Mesenteric fat pad (tissue), 1 donor: ENCODE results near the gene LSAMP. TPM values are rescaled to one million over a fixed set of nuclear protein-coding genes. Genes with fewer than 3 reads are reported as not detected.

ENCODE experiments used
- DNase-seq: peaks from one replicate; pipeline ENCODE4 v3.0.0-alpha.2; 2020; ENCODE audit warnings: low spot score
- total RNA-seq: library from RNA; stranded (reverse); fragmentation: NEBNext Ultra II Directional; extraction: Animal tissue kit (Norgen Biotek cat#: 25700); gene quantifications from one replicate; pipeline ENCODE4 v1.2.1, GENCODE V29; 2021
- donor health status: DM: yes; HTN: yes; CAD: no.

The LSAMP gene
- total RNA-seq, 1 donor from 2014 or later: 1.7 TPM

DNA sequence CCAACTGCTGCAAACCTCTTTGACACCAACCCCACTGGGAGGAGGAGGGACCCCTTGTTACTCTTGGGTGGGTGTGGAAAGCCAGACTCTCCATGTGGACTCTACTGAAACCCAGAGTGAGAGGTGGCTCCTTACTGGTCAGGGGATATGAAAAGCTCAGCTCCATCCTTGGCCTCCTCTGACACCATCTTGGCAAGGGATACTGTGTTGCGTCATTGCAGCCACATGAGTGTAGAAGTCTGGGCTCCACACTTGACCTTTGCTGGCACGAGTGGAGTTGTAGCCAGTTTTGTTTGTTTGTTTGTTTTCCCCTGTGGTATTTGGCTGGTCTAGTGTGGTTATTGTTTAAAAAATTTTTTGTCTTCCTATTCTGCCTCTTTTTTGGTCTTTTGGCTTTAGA lies 532.9 kb downstream of the LSAMP start:
- no peak for DNase-seq

- no peak for DNase-seq
Observed at GRCh38 chr3:115905871-115906270, 539.4 kb downstream of the LSAMP start.

- DNase-seq: no peak
Observed at GRCh38 chr3:115903843-115904242, 541.4 kb downstream of the LSAMP start.

DNA sequence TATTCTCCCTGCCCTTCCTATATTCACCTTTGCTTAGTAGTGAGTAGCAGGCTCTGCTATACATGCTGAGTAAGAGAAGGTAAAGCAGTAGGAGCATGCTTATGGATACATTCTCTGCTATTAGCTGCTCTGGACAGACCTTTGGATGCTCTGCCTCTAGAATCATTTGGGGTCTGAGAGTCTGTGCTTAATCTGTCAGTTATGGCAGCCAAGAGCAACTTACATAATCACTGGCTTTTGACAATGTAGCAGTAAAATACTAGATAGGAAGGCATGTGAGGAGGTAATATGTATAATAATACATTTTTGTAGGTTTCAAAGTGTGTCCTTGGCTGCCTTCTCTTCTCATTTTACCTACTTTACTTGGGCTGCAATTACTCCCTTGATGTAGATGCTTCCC lies 544.3 kb downstream of the LSAMP start:
- DNase-seq: no peak

DNA sequence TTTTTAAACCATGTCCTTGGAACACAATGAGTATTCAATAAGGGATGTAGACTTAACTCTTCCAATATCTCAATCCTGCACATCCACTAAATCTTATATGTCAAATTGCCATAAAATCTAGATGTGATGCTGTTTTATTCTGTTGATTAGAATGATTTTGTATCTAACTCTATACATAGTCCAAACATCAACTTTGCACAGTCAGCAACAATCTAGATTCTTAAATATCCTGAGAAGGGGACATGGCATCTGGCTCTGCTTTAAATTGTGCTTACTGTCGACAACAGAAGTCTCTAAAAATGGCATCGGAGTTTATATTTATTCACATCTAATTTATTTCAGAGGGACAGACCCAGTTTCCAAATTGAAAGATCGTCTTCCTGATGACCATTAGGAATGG lies 545.8 kb downstream of the LSAMP start:
- DNase-seq: no peak

DNA sequence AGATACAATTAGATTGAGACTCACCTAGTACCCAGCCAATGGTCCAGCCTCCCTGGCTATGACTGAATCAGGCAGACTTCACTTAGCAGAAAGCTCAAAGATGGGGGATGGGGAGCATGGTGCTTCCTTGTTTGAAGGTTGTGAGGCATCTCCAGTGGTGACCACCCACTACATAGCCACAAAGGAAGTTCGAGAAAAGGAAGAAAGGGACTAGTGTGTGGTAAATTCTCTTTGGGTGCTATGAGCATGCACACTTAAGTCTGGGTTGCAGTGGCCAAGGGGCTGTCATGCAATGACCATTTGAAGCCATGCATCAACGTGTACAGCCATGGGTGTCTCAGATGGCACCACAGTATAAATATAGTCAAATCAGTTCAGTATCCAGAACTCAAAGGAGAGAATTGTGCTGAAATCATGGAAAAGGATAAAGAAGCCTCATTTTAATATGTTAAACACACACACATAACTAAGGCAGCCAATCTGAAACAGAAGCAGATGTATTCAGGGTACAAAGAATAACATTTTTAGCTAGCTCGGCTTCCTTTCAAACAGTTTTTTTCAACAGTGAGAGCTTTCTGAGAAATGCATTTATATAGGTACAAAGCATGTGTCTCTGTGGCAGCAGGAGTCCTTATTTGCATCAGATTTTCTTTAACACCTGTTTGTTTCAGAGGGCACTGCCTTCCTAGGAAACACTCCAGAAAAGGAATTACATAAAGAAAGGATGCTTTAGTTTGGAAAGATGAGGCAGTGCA lies 546.5 kb downstream of the LSAMP start:
- DNase-seq: no peak

DNA sequence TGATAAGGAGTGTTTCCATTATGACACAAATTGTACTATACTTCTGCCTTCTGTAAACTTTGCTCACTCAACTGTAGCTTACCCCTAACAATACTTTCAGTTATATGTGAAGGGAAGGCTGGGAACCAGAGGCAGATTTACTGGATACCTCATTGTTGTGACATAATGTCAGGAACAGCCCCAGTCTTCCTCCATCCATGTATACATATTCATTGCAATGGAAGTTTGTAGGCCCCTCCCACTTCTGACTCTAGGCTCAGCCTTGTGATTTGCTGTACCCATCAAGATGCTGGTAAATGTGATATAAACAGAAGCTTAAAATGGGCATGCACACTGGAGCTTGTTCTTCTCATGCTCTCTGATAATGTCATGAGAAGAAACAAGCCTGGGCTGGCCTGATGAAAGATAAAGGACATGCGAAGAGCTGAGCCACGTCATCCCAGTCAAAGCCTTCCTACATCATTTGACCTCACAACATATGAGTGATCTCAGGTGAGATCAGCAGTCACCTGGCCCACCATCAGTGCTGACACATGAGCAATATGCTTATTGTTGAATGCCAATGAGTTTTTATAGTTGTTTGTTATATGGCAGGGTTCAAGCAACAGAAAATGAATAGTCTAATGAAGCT lies 554.2 kb downstream of the LSAMP start:
- no peak for DNase-seq

DNA sequence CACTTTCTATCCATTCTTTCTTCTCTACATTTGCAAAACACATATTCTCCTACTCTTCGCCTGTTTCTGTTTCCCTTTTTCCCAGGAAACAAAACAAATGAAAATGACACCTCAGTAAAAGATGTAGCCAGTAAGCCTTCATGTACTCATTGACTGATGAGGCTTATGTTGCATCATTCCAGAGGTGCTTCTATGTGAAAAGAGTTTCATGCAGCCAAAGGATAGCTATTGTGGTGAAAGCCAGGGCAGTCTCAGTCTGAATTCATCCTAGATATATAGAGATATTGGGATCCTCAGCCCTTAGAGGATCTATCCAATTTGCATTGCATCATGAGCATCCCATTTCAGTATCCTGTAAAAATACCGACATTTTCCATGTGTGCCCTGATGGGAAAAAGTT lies 554.7 kb downstream of the LSAMP start:
- DNase-seq: no peak

DNA sequence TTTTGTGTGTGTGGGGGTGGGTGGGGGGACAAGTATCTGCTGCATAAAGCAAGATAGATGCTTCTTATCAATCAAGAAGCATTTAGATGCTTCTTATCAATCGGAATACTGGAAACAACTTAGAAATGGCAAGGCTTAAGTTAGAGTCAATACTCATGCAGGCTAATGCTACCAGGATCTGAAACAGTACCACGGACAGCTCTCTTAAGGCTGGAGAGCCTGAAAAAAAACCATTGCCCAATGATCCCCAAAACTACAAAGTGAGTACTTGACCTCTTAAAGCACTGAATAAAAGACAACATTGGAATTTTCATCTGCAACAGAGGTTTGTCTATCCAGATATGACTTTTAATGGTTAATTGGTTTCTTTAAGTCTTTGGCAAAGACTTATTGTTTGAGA lies 559.7 kb downstream of the LSAMP start:
- DNase-seq: no peak

- no peak for DNase-seq
Observed at GRCh38 chr3:115877615-115877899, 567.7 kb downstream of the LSAMP start.

DNA sequence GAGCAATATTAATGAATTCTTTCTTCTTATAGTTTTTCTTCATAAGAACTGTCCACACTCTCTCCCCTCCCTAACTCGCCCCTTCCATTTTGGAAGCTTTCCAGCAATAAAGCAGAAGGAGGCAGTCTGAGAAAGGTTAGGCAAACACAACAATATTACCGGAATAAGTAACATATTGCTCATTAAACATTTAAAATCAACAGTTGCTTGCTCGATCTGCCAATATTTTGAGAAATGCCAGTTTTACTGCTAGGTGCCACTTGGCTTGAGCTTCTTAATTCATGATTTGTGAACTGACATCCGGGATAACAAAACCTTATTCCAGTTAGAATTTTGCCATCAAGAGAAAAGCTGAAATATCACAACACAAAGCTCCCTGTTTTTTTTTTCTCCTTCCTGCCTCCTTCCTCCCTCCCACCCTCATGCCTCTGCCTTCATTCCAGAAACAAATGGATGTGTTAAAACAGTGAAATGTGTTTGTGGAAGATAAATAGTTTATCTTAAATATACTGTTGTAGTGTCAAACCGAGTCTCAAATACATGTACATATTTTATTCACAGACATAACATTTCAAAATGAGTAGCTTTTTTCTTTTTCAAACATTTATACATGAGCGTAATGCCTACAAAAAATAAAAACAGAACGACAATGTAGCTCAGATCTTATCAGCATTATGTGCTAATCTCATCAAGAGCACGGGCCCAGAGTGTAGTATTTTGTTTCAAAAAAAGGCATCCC lies 568.2 kb downstream of the LSAMP start:
- no peak for DNase-seq

- DNase-seq: no peak
Observed at GRCh38 chr3:115875460-115875859, 569.8 kb downstream of the LSAMP start.

- no peak for DNase-seq
Observed at GRCh38 chr3:115871735-115872134, 573.6 kb downstream of the LSAMP start.

DNA sequence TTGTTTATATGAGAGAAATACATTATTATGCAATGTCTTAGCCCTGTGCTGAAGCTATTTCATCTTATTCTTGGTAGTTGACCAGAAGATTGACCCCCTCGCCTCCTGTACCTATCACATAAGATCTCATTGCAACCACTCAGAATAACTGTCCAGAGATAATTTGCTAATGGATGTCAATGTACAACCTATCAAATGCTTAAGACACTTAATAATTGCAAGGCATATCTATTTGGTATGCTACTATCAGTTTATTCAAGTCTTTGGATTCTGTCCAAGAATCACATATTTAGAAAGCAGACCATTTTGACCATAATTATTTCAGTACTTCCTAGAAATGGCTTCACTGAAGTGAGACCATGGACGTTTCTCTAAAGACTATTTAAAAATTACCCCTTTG lies 580.4 kb downstream of the LSAMP start:
- no peak for DNase-seq

- no peak for DNase-seq
Observed at GRCh38 chr3:115862849-115863248, 582.4 kb downstream of the LSAMP start.

GRCh38 chr3:115862099-115862498 lies 583.2 kb downstream of the LSAMP start:
- no peak for DNase-seq

DNA sequence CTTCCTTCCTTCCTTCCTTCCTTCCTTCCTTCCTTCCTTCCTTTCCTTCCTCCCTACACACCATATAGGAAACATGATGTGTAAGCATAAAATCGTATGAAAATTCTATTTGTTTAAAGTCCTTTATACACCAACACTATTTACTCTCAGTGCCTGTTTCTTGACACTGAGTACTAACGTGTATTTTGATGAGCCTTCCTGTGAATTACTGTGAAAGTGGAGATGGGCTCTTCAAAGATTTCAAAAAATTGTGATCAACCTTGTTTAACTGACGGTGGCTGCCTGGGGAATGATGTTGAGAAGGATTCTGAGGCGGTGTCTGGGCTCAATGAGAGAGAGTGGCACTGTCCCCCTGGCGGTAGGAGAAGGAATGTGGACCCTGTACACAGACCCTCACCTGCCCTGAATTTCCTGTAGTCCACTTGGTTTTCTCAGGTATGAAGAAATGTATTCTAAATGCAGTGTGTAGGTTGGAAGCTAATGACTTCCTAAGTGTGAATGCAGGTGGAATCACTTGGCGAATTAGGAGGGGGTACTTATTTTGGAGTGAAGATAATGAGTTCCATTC lies 584.0 kb downstream of the LSAMP start:
- no peak for DNase-seq

DNA sequence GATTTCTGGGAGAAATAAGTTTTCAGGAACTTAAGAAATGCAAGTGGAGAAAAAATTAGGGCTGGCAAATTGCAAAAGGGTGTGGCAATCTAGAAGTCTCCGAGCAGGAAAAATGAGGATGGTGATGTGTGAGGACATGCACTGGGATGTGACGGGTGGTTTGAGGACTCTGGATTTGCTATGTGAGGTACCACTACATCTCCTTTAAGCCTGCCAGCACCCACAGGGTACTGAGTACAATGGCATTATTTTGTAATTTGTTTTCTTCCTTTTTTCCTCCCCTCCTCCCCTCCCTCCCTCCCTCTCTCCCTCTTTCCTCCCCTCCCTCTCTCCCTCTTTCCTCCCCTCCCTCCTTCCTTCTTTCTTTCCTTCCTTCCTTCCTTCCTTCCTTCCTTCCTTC lies 584.5 kb downstream of the LSAMP start:
- no peak for DNase-seq

DNA sequence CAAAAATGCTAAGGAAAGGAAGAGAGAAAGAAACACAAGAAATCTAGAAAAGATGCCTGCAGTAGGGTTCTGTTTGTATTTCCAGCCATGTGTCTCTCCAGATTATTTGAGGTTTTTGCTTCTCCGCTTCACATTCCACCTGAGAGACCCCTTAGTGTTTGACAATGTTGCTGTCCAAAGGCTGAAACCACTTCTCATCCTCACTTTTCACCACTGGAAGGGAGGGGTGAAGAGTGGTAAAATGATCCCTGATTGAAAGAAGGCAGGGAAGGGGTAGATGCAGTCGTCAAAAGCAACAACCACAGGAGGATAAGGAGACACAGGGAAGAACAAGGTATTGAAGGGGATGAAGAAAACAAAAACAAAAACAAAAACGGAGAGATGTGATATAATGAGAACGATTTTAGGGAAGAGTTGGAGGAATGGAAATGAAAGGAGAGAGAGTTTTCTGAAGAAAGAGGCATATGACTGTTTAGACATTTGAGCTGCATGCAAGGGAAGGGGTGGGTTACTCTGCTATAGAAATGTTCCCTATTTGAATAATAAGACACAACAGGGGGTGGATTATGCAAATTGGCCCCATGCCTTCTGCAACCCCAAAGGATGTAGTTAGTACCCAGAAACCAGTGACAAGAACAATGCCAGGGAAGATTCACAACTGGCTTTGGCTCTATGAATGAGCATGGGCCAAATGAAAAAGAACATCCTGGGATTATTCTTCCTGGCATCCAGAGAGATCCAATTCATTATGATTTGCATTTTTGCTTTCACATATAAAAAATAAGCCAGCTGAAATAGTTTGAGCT lies 586.1 kb downstream of the LSAMP start:
- DNase-seq: no peak

DNA sequence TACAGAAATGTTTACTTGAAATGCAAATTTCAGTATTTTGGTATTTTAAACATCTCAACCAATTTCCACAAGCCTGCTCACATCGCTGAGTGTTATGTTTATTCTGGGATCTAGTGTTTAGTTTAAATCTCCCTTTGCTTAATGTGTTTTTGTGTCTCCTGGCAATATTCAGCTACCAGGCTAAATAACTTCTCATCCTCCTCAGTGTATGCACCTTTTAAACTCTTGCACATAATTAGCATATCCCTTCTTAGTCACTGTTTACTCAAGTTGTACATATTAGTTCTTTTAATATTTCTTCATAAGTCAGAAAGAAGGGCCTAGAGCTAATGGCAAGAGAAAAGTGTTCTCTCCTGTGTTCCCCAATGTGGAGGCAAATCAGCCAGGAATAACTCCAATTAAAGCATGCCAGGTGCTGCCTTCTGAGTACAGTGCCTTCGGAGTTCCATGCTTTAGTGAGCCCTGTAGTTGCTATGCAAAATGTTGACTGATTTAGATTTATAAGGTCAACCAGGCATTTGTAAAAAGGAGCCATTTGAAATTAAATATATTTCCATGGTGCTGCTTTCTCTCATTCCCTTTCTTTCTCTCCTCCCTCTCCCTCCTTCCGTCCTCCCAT lies 587.7 kb downstream of the LSAMP start:
- DNase-seq: no peak

- DNase-seq: no peak
Observed at GRCh38 chr3:115855911-115856310, 589.4 kb downstream of the LSAMP start.
